ENCODE results near the gene MYH11.

The MYH11 gene

DNA sequence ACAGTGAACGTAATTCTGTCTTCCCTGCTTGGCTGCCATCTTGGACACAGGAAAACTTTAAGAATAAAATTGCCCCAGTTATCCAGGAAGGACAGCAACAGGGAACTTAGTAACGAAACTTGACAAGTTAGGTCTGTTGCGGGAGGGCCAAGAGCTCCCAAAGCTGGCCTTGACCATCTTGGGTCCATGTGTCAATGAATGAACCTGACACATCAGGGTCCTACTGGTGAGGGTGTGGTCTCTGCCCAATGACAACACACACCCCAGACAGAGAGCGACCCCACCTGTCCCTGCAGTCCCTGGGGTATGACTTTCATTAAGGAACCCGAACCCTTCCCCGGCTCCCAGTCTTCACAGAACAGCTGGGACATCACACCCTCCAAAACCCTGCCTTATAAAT, 110.5 kb downstream of the MYH11 start:
- TF ChIP-seq TEAD4 (IDR thresholded peaks at IDR 0.05) = no peak
- TF ChIP-seq MAX (IDR thresholded peaks at IDR 0.05) = no peak
- TF ChIP-seq YY1 (IDR thresholded peaks at IDR 0.05; ENCODE audit: low read depth) = no peak
- TF ChIP-seq ZBTB7A (IDR thresholded peaks at IDR 0.05; ENCODE audit: low read depth) = no peak
- no peak for TF ChIP-seq CREB1 (IDR thresholded peaks at IDR 0.05; ENCODE audit: low read depth)
- no peak for TF ChIP-seq RAD21 (IDR thresholded peaks at IDR 0.05; ENCODE audit: low read depth)
- TF ChIP-seq CEBPB (IDR thresholded peaks at IDR 0.05) = no peak
- TF ChIP-seq TAF1 (IDR thresholded peaks at IDR 0.05; ENCODE audit: low read depth) = no peak
- TF ChIP-seq TCF12 (IDR thresholded peaks at IDR 0.05; ENCODE audit: low read depth) = no peak
- TF ChIP-seq USF1 (IDR thresholded peaks at IDR 0.05) = no peak
- TF ChIP-seq, protein P1, sequence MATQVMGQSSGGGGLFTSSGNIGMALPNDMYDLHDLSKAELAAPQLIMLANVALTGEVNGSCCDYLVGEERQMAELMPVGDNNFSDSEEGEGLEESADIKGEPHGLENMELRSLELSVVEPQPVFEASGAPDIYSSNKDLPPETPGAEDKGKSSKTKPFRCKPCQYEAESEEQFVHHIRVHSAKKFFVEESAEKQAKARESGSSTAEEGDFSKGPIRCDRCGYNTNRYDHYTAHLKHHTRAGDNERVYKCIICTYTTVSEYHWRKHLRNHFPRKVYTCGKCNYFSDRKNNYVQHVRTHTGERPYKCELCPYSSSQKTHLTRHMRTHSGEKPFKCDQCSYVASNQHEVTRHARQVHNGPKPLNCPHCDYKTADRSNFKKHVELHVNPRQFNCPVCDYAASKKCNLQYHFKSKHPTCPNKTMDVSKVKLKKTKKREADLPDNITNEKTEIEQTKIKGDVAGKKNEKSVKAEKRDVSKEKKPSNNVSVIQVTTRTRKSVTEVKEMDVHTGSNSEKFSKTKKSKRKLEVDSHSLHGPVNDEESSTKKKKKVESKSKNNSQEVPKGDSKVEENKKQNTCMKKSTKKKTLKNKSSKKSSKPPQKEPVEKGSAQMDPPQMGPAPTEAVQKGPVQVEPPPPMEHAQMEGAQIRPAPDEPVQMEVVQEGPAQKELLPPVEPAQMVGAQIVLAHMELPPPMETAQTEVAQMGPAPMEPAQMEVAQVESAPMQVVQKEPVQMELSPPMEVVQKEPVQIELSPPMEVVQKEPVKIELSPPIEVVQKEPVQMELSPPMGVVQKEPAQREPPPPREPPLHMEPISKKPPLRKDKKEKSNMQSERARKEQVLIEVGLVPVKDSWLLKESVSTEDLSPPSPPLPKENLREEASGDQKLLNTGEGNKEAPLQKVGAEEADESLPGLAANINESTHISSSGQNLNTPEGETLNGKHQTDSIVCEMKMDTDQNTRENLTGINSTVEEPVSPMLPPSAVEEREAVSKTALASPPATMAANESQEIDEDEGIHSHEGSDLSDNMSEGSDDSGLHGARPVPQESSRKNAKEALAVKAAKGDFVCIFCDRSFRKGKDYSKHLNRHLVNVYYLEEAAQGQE (IDR thresholded peaks at IDR 0.05; ENCODE audit: low read depth) = no peak
- TF ChIP-seq NFIC (IDR thresholded peaks at IDR 0.05) = no peak
- TF ChIP-seq FOXM1 (IDR thresholded peaks at IDR 0.05; ENCODE audit: borderline replicate concordance, low read depth) = no peak
- TF ChIP-seq EP300 (IDR thresholded peaks at IDR 0.05; ENCODE audit: borderline replicate concordance) = no peak
- no peak for TF ChIP-seq EGR1 (IDR thresholded peaks at IDR 0.05)

DNA sequence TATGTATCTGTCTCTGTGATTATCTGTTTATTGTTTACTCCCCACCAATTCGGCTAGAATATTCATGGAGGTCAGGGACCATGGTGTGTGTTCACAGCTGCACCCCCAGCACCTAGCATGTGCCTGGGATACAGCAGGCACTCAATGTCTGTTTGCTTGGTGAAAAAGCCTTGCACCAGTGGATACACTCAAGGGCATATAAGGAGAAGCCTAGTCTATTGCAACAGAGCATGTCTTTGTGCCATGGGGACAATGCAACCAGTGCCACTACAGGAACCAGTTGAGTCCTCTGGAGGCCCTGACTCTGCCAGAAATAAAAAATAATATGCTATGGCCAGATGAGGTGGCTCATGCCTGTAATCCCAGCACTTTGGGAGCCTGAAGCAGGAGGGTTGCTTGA, 113.2 kb downstream of the MYH11 start:
- TF ChIP-seq, protein P1 (IDR thresholded peaks at IDR 0.05; ENCODE audit: low read depth) = no peak
- TF ChIP-seq NFIC (IDR thresholded peaks at IDR 0.05) (no peak), TCF12 (IDR thresholded peaks at IDR 0.05; ENCODE audit: low read depth) (no peak), TEAD4 (IDR thresholded peaks at IDR 0.05) (no peak), EGR1 (IDR thresholded peaks at IDR 0.05) (no peak), YY1 (IDR thresholded peaks at IDR 0.05; ENCODE audit: low read depth) (no peak), TAF1 (IDR thresholded peaks at IDR 0.05; ENCODE audit: low read depth) (no peak), CEBPB (IDR thresholded peaks at IDR 0.05) (no peak), CREB1 (IDR thresholded peaks at IDR 0.05; ENCODE audit: low read depth) (no peak), MAX (IDR thresholded peaks at IDR 0.05) (no peak), RAD21 (IDR thresholded peaks at IDR 0.05; ENCODE audit: low read depth) (no peak), USF1 (IDR thresholded peaks at IDR 0.05) (no peak), FOXM1 (IDR thresholded peaks at IDR 0.05; ENCODE audit: borderline replicate concordance, low read depth) (no peak), ZBTB7A (IDR thresholded peaks at IDR 0.05; ENCODE audit: low read depth) (no peak), EP300 (IDR thresholded peaks at IDR 0.05; ENCODE audit: borderline replicate concordance) (no peak)

- no peak for TF ChIP-seq EGR1 (IDR thresholded peaks at IDR 0.05)
- TF ChIP-seq EP300 (IDR thresholded peaks at IDR 0.05; ENCODE audit: borderline replicate concordance) = no peak
- TF ChIP-seq NFIC (IDR thresholded peaks at IDR 0.05) = no peak
- TF ChIP-seq TEAD4 (IDR thresholded peaks at IDR 0.05) = no peak
- TF ChIP-seq ZBTB7A (IDR thresholded peaks at IDR 0.05; ENCODE audit: low read depth) = no peak
- no peak for TF ChIP-seq CREB1 (IDR thresholded peaks at IDR 0.05; ENCODE audit: low read depth)
- TF ChIP-seq, protein P1 (IDR thresholded peaks at IDR 0.05; ENCODE audit: low read depth) = no peak
- no peak for TF ChIP-seq YY1 (IDR thresholded peaks at IDR 0.05; ENCODE audit: low read depth)
- TF ChIP-seq CEBPB (IDR thresholded peaks at IDR 0.05) = no peak
- no peak for TF ChIP-seq MAX (IDR thresholded peaks at IDR 0.05)
- no peak for TF ChIP-seq FOXM1 (IDR thresholded peaks at IDR 0.05; ENCODE audit: borderline replicate concordance, low read depth)
Measured at GRCh38 chr16:15742716-15743115, 114.1 kb downstream of the MYH11 start.

- TF ChIP-seq USF1 (IDR thresholded peaks at IDR 0.05) (no peak), EP300 (IDR thresholded peaks at IDR 0.05; ENCODE audit: borderline replicate concordance) (no peak), RAD21 (IDR thresholded peaks at IDR 0.05; ENCODE audit: low read depth) (no peak), TAF1 (IDR thresholded peaks at IDR 0.05; ENCODE audit: low read depth) (no peak), NFIC (IDR thresholded peaks at IDR 0.05) (no peak), ZBTB7A (IDR thresholded peaks at IDR 0.05; ENCODE audit: low read depth) (no peak), CREB1 (IDR thresholded peaks at IDR 0.05; ENCODE audit: low read depth) (no peak), TEAD4 (IDR thresholded peaks at IDR 0.05) (no peak), MAX (IDR thresholded peaks at IDR 0.05) (no peak), EGR1 (IDR thresholded peaks at IDR 0.05) (no peak), CEBPB (IDR thresholded peaks at IDR 0.05) (no peak), YY1 (IDR thresholded peaks at IDR 0.05; ENCODE audit: low read depth) (no peak), FOXM1 (IDR thresholded peaks at IDR 0.05; ENCODE audit: borderline replicate concordance, low read depth) (no peak), TCF12 (IDR thresholded peaks at IDR 0.05; ENCODE audit: low read depth) (no peak)
- TF ChIP-seq, protein P1 (IDR thresholded peaks at IDR 0.05; ENCODE audit: low read depth) = no peak
Measured at GRCh38 chr16:15741207-15741871, 115.5 kb downstream of the MYH11 start.

Measured in Ishikawa (cell line).